Lung (tissue), 12 donors: Measurements from ENCODE around the gene RPL27. TPM values are rescaled to one million over a fixed set of nuclear protein-coding genes. Genes with fewer than 3 reads are reported as not detected.
A peak's percentile ranks its signal among the peaks of the same experiment; 100 is the strongest.

Experiments used
- ATAC-seq: fragments of 200-7000 bp; cut with Tn5 transposase; one replicate; pipeline ENCODE4 v1.9.1; 2020; ENCODE audit warnings: moderate number of reproducible peaks; ENCODE audit not compliant: insufficient read depth, low FRiP score
- DNase-seq, 3 donors: peaks; one replicate each; pipeline ENCODE4 v3.0.0-alpha.2; 2013 to 2017
- H3K27ac ChIP-seq, 2 donors: one replicate each; pipeline ENCODE4 v1.5.1; 2013; ENCODE audit warnings: mild to moderate bottlenecking in 2 of 2, moderate library complexity in 2 of 2, control low read depth in 1 of 2, inconsistent platforms in 1 of 2, low read depth in 1 of 2, low read length in 1 of 2
- H3K27me3 ChIP-seq, 3 donors: one replicate each; pipeline ENCODE4 v1.5.1; 2013; ENCODE audit warnings: low read length in 2 of 3; ENCODE audit not compliant: control insufficient read depth in 3 of 3, insufficient read depth in 3 of 3
- H3K36me3 ChIP-seq, 4 donors: one replicate each; pipeline ENCODE4 v1.5.1; 2013; ENCODE audit warnings: low read length in 4 of 4, mild to moderate bottlenecking in 1 of 4, moderate library complexity in 1 of 4; ENCODE audit not compliant: control insufficient read depth in 4 of 4, insufficient read depth in 4 of 4
- H3K4me1 ChIP-seq, 5 donors: one replicate each; pipeline ENCODE4 v1.5.1; 2013; ENCODE audit warnings: low read length in 5 of 5, mild to moderate bottlenecking in 2 of 5, moderate library complexity in 1 of 5; ENCODE audit not compliant: control insufficient read depth in 5 of 5, insufficient read depth in 5 of 5
- H3K4me3 ChIP-seq: one replicate; pipeline ENCODE4 v1.5.1; 2013; ENCODE audit warnings: mild to moderate bottlenecking, control low read depth, moderate library complexity
- H3K9ac ChIP-seq, 2 donors: one replicate each; pipeline ENCODE4 v1.5.1; 2013; ENCODE audit warnings: low read length in 2 of 2, control low read depth in 1 of 2; ENCODE audit not compliant: insufficient read depth in 1 of 2
- H3K9me3 ChIP-seq, 4 donors: one replicate each; pipeline ENCODE4 v1.5.1; 2013; ENCODE audit warnings: low read length in 3 of 4, mild to moderate bottlenecking in 1 of 4, moderate library complexity in 1 of 4; ENCODE audit not compliant: control insufficient read depth in 4 of 4, insufficient read depth in 3 of 4
- WGBS, 2 donors: extraction: QIAGEN DNeasy Blood & Tissue Kit; methylation state at CpG; one replicate each; pipeline ENCODE4 v1.1.7; 2013; 5-methylcytosine and 5-hydroxymethylcytosine counted together
- polyA plus RNA-seq, 2 donors: library from polyadenylated mRNA; stranded (reverse); fragments of 200-250 nt; gene quantifications; one replicate each; pipeline ENCODE4 v1.2.1, GENCODE V29; 2013
- total RNA-seq, 2 donors: library from RNA; depleted of rRNA in 1 of 2; stranded (reverse); fragments of >200 nt in 1 of 2; gene quantifications; one replicate each; pipeline ENCODE4 v1.2.1, GENCODE V29; 2014 to 2021
- TF ChIP-seq, protein P1 (sequence below): IDR thresholded peaks from 2 replicates; pipeline ENCODE4 v1.5.1; 2012; ENCODE audit warnings: mild to moderate bottlenecking; ENCODE audit errors: control extremely low read depth, extremely low read depth
- donor health status: control.
- donor health status: control.
- donor health status: Bipolar disorder and iron deficiency.
- donor health status: healthy.
- donor health status: DM: yes; HTN: yes; CAD: no.

RPL27 gene
- total and polyA plus RNA-seq, 4 donors, result 665 to 3,245 (median 1,584) TPM

DNA sequence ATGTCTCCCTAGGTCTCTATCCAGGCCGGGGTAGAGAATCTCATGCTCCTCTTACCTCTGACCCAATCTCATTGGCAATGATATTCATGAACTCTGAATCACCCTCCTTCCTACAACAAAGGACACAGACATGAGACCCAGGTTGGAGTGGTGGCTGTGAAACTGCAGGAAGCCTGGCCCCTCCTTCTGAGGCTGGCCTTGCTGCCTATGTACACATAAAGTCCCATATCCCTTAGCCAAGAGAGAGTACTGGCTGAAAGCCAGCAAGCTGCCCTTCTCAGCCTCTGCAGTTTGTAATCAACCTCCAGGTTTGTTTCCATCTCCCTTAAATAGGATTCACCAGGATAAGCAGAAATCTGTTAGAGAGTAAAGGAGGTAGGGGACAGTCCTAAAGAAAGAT lies 44.5 kb upstream of the RPL27 start:
- no peak overlapping the region for H3K4me3 ChIP-seq
- 89 to 97% methylated on average over 1 of the region's 1 CpG for WGBS, 2 donors
- peaks cover 38 to 55% (median 41%) of the 10 kb centered on the region in 4 donors for H3K36me3 ChIP-seq
- peak in 2 of 3 donors; percentile 21 to 39 for DNase-seq
- TF ChIP-seq, protein P1, sequence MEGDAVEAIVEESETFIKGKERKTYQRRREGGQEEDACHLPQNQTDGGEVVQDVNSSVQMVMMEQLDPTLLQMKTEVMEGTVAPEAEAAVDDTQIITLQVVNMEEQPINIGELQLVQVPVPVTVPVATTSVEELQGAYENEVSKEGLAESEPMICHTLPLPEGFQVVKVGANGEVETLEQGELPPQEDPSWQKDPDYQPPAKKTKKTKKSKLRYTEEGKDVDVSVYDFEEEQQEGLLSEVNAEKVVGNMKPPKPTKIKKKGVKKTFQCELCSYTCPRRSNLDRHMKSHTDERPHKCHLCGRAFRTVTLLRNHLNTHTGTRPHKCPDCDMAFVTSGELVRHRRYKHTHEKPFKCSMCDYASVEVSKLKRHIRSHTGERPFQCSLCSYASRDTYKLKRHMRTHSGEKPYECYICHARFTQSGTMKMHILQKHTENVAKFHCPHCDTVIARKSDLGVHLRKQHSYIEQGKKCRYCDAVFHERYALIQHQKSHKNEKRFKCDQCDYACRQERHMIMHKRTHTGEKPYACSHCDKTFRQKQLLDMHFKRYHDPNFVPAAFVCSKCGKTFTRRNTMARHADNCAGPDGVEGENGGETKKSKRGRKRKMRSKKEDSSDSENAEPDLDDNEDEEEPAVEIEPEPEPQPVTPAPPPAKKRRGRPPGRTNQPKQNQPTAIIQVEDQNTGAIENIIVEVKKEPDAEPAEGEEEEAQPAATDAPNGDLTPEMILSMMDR, result no peak
- no peaks in the 10 kb centered on the region for H3K9me3 ChIP-seq
- H3K27ac ChIP-seq, result no peak overlapping the region
- no peaks in the 10 kb centered on the region for H3K27me3 ChIP-seq
- H3K4me1 ChIP-seq, result no peaks in the 10 kb centered on the region
- H3K9ac ChIP-seq, result no peak overlapping the region
- no peak for ATAC-seq

DNA sequence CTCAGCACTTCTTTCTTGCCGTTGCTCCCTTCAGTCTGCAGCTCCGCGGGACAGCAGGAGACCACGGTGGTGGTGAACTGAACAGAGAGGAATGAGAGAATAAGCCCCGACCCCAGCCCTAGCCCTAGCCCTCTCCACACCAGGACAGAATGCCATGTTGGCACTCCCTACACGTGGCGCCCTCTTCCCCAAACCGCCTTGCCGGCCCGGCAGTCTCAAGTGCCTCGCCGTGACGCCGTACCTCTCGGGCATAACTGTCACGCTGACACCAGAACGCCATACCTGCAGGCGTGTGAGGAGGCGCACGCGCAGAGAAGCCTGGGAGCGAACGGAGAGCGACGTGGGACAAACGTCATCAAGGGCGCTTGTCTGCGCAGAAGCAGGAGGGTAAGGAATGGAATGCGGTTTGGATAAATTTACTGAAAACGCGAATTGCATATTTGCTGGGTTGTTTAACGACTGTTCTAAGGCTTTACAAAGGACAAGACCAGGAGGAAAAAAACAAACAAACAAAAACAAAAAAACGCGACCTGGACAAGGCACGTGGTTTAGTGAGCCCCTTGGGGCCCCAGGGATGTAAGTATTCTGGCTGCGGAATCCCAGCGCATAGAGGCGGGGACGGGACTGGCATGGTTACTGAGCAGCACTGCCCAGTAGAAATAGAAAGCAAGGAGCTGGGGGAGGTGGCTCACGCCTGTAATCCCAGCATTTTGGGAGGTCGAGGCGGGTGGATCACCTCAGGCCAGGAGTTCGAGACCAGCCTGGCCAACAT lies 33.9 kb upstream of the RPL27 start, which contains the start of gene AARSD1:
TSS of gene AARSD1 (minus strand) at position 294 of the 772 bp plus-strand sequence. CDS start at position 280, 14 bp downstream.
- DNase-seq, result peak; percentile 95 to 97 (median 97)
- Histone ChIP-seq H3K9ac (peak within 1 kb of the TSS; percentile 63 to 99), H3K27ac (peak within 1 kb of the TSS; percentile 78 to 91), H3K4me3 (peak within 1 kb of the TSS; percentile 68), H3K4me1 (peaks cover 0 to 19% (median 5%) of the 10 kb centered on the region in 5 donors), H3K27me3 (no peaks in the 10 kb centered on the region), H3K9me3 (no peaks in the 10 kb centered on the region), H3K36me3 (peaks cover 11 to 21% (median 15%) of the 10 kb centered on the region in 4 donors)
- peak; percentile 92 for ATAC-seq
- 1% methylated on average over 43 of the region's 43 CpGs for WGBS, 2 donors
- TF ChIP-seq, protein P1, result no peak

DNA sequence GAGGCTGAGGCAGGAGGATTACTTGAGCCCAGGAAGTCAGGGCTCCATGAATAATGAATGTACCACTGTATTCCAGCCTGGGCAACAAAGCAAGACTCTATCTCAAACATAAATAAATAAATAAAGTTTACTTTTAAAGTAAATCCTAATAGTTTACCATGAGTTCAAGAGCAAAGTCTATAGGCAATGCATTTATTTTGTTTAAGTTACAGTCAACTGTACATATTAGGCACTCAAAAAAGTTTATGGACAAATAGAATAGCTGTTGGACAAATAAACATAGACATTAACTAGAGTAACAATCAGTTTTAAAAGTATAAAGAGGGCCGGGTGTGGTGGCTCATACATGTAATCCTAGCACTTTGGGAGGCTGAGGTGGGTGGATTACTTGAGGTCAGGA lies 30.3 kb upstream of the RPL27 start:
- TF ChIP-seq, protein P1, result no peak
- WGBS, 2 donors, result 82 to 88% methylated on average over 1 of the region's 1 CpG
- ATAC-seq (no peak), DNase-seq (no peak)
- Histone ChIP-seq H3K36me3 (no peaks in the 10 kb centered on the region), H3K27me3 (no peaks in the 10 kb centered on the region), H3K9me3 (no peaks in the 10 kb centered on the region), H3K4me1 (peaks cover 0 to 21% (median 5%) of the 10 kb centered on the region in 5 donors), H3K4me3 (no peak overlapping the region), H3K9ac (no peak overlapping the region), H3K27ac (no peak overlapping the region)
